K562 (cell line): ENCODE measurements around the gene TRMT10B. TPM values are rescaled to one million over a fixed set of nuclear protein-coding genes. Genes with fewer than 3 reads are reported as not detected.

ENCODE experiments used
- ATF1 ChIP-seq, 2 experiments: fragments of 450-650 bp in 1 of 2; IDR thresholded peaks; 2 replicates each; pipeline ENCODE4 v1.6.1; 2016; ENCODE audit warnings: missing compliant biosample characterization in 1 of 2, missing genetic modification characterization in 1 of 2
- CBX3 ChIP-seq, 2 experiments: IDR thresholded peaks; 1 replicate in 1 of 2; 2 replicates in 1 of 2; pipeline ENCODE4 v1.6.1; 2012; ENCODE audit warnings: inconsistent platforms in 2 of 2, low read length in 2 of 2, borderline replicate concordance in 1 of 2, control low read depth in 1 of 2
- FOXK1 ChIP-seq: sonication (generic); formaldehyde crosslinking; IDR thresholded peaks from 2 replicates; pipeline ENCODE4 v1.8.0; 2022; ENCODE audit warnings: missing genetic modification reagents, mild to moderate bottlenecking, borderline replicate concordance
- FUS ChIP-seq: fragments of 200-400 bp; formaldehyde crosslinking; optimal IDR thresholded peaks from 2 replicates; pipeline ENCODE3; 2017; ENCODE audit warnings: low read depth, low read length
- HNRNPH1 ChIP-seq: fragments of 200-400 bp; formaldehyde crosslinking; optimal IDR thresholded peaks from 2 replicates; pipeline ENCODE3; 2017; ENCODE audit warnings: low read depth, mild to moderate bottlenecking, low read length, moderate library complexity
- L3MBTL2 ChIP-seq: fragments of 450-650 bp; IDR thresholded peaks from 2 replicates; pipeline ENCODE4 v1.6.1; 2016; ENCODE audit warnings: mild to moderate bottlenecking, moderate library complexity
- RBM15 ChIP-seq: fragments of 200-400 bp; formaldehyde crosslinking; IDR thresholded peaks from 2 replicates; pipeline ENCODE4 v1.6.1; 2018; ENCODE audit warnings: mild to moderate bottlenecking, low read length, moderate library complexity; ENCODE audit not compliant: insufficient read depth
- SRSF7 ChIP-seq: fragments of 200-400 bp; formaldehyde crosslinking; optimal IDR thresholded peaks from 2 replicates; pipeline ENCODE3; 2017; ENCODE audit warnings: mild to moderate bottlenecking, low read depth, low read length
- ZNF121 ChIP-seq: sonication (generic); formaldehyde crosslinking; conservative IDR thresholded peaks from 2 replicates; pipeline ENCODE4 v1.8.0; 2022; ENCODE audit warnings: missing genetic modification reagents
- ZNF316 ChIP-seq: fragments of 450-650 bp; IDR thresholded peaks from 2 replicates; pipeline ENCODE4 v1.6.1; 2016
- ZNF79 ChIP-seq: fragments of 250-450 bp; sonication (Bioruptor Pico); IDR thresholded peaks from 2 replicates; pipeline ENCODE4 v1.4.0; 2020; ENCODE audit warnings: low read depth, mild to moderate bottlenecking, moderate library complexity
- ZSCAN32 ChIP-seq: fragments of 450-650 bp; formaldehyde crosslinking; IDR thresholded peaks from 2 replicates; pipeline ENCODE4 v1.4.0; 2020; ENCODE audit warnings: mild to moderate bottlenecking, moderate library complexity
- polyA plus RNA-seq, 8 experiments: library from polyadenylated mRNA; depleted of rRNA in 4 of 8; stranded (reverse) in 5 of 8; unstranded in 3 of 8; fragments of >200 nt; fragmentation: Nextera tagmentation in 2 of 8; fragmentation: Illumina TruSeq in 1 of 8; extraction: Ambion mirVana in 2 of 8; extraction: Trizol in 1 of 8; gene quantifications; 2 replicates each; pipeline versions ENCODE4 v1.2.1 to v1.2.3, GENCODE V29; 2011 to 2014; ENCODE audit warnings: inconsistent platforms in 1 of 8, missing spikeins in 1 of 8
- total RNA-seq, 7 experiments: library from RNA; depleted of rRNA in 6 of 7; stranded (reverse); fragments of >200 nt in 6 of 7; fragmentation: Illumina TruSeq in 2 of 7; extraction: Trizol in 2 of 7; gene quantifications; 2 replicates each; pipeline versions ENCODE4 v1.2.1 to v1.2.3, GENCODE V29; 2011 to 2021; ENCODE audit warnings: low replicate concordance in 1 of 7
- TF ChIP-seq, protein P1 (sequence below): fragments of 450-650 bp; formaldehyde crosslinking; IDR thresholded peaks from 2 replicates; pipeline ENCODE4 v1.4.0; 2022; ENCODE audit warnings: missing genetic modification characterization
- TF ChIP-seq, protein P2 (sequence below): sonication (generic); formaldehyde crosslinking; IDR thresholded peaks from 2 replicates; pipeline ENCODE4 v1.8.0; 2023; ENCODE audit warnings: mild to moderate bottlenecking, missing genetic modification reagents
- TF ChIP-seq, protein P3 (sequence below): sonication (generic); formaldehyde crosslinking; IDR thresholded peaks from 2 replicates; pipeline ENCODE4 v1.8.0; 2022; ENCODE audit warnings: missing genetic modification reagents, mild to moderate bottlenecking, borderline replicate concordance
- TF ChIP-seq, protein P4 (sequence below), 2 experiments: fragments of 450-650 bp in 1 of 2; sonication (generic) in 1 of 2; formaldehyde crosslinking in 1 of 2; IDR thresholded peaks in 1 of 2; conservative IDR thresholded peaks in 1 of 2; 2 replicates each; pipeline versions ENCODE4 v1.6.1 to v1.8.1; 2016 to 2023; ENCODE audit warnings: mild to moderate bottlenecking in 2 of 2, moderate library complexity in 2 of 2, inconsistent platforms in 1 of 2, missing genetic modification reagents in 1 of 2

Gene TRMT10B
- total and polyA plus RNA-seq, 9 of the 15 experiments (the other 6 are each of a cell fraction or from before 2014, with no cell fraction given): 2.9 to 13.4 (median 7.0) TPM

DNA sequence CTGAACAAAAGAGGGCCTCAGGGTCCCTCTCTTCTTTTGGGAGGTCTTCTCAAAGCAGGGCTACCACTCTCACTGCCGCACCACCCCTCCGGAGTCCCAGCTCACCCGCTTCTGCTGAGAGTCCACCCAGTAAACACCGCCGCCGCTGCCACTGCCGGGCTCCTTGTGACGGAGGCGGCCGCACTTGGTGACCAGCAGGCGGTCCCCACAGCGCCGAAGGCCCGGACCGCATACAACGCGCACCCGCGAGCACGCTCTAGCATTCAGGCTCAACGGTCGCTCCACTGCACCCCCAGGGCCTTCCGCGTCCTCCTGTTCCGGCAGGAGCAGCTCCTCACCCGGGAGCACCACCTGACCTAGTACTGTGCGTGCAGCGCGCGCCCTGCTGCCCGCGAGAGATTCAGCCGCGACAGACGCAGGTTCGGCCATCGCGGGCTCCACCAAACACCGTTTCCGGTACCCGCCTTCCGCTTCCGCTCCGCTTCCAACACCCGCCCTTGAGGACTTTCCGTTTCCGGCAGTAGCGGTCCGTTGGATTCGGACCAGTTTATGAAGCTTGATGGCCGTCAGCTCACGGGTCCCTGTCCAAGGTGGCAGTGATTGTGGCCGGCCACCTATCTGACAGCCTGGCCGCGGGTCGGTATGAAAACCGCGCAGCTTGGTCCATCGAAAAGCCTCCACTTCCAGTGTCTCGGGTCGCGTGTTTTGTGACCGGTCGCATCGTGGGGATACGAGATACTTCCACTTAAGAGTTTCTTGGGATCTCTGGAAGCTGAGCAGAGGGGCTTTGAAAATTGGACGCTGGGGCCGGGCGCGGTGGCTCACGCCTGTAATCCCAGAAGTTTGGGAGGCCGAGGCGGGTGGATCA, 31.2 kb downstream of the TRMT10B start, which contains the start of gene EXOSC3 (continued):
- TF ChIP-seq SRSF7 (no peak), ZNF79 (no peak), L3MBTL2 (peak; percentile 71), ZNF121 (CRISPR knock-in tag) (no peak), CBX3 (IDR thresholded peaks at IDR 0.05; ENCODE audit: borderline replicate concordance in 1 of 2, low read length in 2 of 2) (peak in 1 of 2 experiments; percentile 70; a peak in 1 of 3 replicates), RBM15 (no peak), ATF1 (CRISPR knock-in tag; IDR thresholded peaks at IDR 0.05) (no peak), ATF1 (tag; IDR thresholded peaks at IDR 0.05) (peak; percentile 88), FOXK1 (CRISPR knock-in tag) (peak; percentile 84; the same call in 1 of the 2 replicates), ZNF316 (no peak), FUS (no peak), ZSCAN32 (CRISPR knock-in tag) (no peak), HNRNPH1 (no peak)
- TF ChIP-seq, protein P1, sequence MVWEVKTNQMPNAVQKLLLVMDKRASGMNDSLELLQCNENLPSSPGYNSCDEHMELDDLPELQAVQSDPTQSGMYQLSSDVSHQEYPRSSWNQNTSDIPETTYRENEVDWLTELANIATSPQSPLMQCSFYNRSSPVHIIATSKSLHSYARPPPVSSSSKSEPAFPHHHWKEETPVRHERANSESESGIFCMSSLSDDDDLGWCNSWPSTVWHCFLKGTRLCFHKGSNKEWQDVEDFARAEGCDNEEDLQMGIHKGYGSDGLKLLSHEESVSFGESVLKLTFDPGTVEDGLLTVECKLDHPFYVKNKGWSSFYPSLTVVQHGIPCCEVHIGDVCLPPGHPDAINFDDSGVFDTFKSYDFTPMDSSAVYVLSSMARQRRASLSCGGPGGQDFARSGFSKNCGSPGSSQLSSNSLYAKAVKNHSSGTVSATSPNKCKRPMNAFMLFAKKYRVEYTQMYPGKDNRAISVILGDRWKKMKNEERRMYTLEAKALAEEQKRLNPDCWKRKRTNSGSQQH: no peak
- TF ChIP-seq, protein P2, sequence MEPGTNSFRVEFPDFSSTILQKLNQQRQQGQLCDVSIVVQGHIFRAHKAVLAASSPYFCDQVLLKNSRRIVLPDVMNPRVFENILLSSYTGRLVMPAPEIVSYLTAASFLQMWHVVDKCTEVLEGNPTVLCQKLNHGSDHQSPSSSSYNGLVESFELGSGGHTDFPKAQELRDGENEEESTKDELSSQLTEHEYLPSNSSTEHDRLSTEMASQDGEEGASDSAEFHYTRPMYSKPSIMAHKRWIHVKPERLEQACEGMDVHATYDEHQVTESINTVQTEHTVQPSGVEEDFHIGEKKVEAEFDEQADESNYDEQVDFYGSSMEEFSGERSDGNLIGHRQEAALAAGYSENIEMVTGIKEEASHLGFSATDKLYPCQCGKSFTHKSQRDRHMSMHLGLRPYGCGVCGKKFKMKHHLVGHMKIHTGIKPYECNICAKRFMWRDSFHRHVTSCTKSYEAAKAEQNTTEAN: 0 out of 2 replicates have a peak, but pooled peaks have one; percentile 67
- TF ChIP-seq, protein P3, sequence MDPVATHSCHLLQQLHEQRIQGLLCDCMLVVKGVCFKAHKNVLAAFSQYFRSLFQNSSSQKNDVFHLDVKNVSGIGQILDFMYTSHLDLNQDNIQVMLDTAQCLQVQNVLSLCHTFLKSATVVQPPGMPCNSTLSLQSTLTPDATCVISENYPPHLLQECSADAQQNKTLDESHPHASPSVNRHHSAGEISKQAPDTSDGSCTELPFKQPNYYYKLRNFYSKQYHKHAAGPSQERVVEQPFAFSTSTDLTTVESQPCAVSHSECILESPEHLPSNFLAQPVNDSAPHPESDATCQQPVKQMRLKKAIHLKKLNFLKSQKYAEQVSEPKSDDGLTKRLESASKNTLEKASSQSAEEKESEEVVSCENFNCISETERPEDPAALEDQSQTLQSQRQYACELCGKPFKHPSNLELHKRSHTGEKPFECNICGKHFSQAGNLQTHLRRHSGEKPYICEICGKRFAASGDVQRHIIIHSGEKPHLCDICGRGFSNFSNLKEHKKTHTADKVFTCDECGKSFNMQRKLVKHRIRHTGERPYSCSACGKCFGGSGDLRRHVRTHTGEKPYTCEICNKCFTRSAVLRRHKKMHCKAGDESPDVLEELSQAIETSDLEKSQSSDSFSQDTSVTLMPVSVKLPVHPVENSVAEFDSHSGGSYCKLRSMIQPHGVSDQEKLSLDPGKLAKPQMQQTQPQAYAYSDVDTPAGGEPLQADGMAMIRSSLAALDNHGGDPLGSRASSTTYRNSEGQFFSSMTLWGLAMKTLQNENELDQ (CRISPR knock-in tag): no peak; the same call in 1 of the 2 replicates
- TF ChIP-seq, protein P4, sequence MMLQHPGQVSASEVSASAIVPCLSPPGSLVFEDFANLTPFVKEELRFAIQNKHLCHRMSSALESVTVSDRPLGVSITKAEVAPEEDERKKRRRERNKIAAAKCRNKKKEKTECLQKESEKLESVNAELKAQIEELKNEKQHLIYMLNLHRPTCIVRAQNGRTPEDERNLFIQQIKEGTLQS (IDR thresholded peaks at IDR 0.05): no peak
- TF ChIP-seq, protein P4 (CRISPR knock-in tag; conservative IDR thresholded peaks at IDR 0.05): peak; percentile 87
